Urinary bladder (tissue), 4 donors: ENCODE measurements around the gene MUS81. TPM values are rescaled to one million over a fixed set of nuclear protein-coding genes. Genes with fewer than 3 reads are reported as not detected.
"Not testable (repeated sequence)": the region's sequence is repeated elsewhere in the genome, so short reads cannot be mapped to it uniquely, and the experiment has no call there.

Experiments used
- DNase-seq: peaks from one replicate; pipeline ENCODE4 v3.0.0-alpha.2; 2015; ENCODE audit errors: extremely low spot score
- H3K27ac ChIP-seq: one replicate; pipeline ENCODE4 v1.5.1; 2013; ENCODE audit warnings: low read depth, mild to moderate bottlenecking, moderate library complexity
- H3K36me3 ChIP-seq: one replicate; pipeline ENCODE4 v1.6.1; 2013; ENCODE audit warnings: mild to moderate bottlenecking, moderate library complexity; ENCODE audit not compliant: insufficient read depth
- H3K4me1 ChIP-seq: one replicate; pipeline ENCODE4 v1.6.1; 2013; ENCODE audit warnings: mild to moderate bottlenecking, moderate library complexity; ENCODE audit not compliant: insufficient read depth
- H3K4me3 ChIP-seq: one replicate; pipeline ENCODE4 v1.5.1; 2013; ENCODE audit warnings: low read depth, low read length
- WGBS: extraction: QIAGEN DNeasy Blood & Tissue Kit; methylation state at CpG from one replicate; pipeline ENCODE4 v1.1.7; 2013; 5-methylcytosine and 5-hydroxymethylcytosine counted together
- polyA plus RNA-seq: library from polyadenylated mRNA; stranded (reverse); fragments of 200-250 nt; gene quantifications from one replicate; pipeline ENCODE4 v1.2.3, GENCODE V29; 2013
- total RNA-seq: library from RNA; depleted of rRNA; stranded (reverse); fragments of >200 nt; gene quantifications from one replicate; pipeline ENCODE4 v1.2.3, GENCODE V29; 2014
- donor health status: healthy with polysubstance abuse.
- donor health status: healthy.

MUS81 gene
- total and polyA plus RNA-seq, 2 donors, result 38.2 to 65.4 TPM

DNA sequence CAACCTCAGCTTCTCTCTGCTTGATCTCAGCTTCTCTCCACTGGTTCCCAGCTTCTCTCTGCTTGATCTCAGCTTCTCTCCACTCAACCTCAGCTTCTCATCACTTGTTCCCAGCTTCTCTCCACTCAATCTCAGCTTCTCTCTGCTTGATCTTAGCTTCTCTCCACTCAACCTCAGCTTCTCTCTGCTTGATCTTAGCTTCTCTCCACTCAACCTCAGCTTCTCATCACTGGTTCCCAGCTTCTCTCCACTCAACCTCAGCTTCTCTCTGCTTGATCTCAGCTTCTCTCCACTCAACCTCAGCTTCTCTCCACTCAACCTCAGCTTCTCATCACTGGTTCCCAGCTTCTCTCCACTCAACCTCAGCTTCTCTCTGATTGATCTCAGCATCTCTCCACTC lies 28.0 kb upstream of the MUS81 start:
- H3K4me3 ChIP-seq, H3K27ac ChIP-seq, H3K4me1 ChIP-seq, H3K36me3 ChIP-seq, DNase-seq: not testable (repeated sequence)

- 1% methylated on average over 63 of the region's 63 CpGs for WGBS
- no peak within 1 kb of the TSS for H3K27ac ChIP-seq
Measured at GRCh38 chr11:65833297-65834030, 26.8 kb upstream of the MUS81 start, which contains the start of gene SNX32. Gene SNX32 (plus strand): TSS chr11:65833963. CDS start chr11:65834066, 103 bp downstream.

DNA sequence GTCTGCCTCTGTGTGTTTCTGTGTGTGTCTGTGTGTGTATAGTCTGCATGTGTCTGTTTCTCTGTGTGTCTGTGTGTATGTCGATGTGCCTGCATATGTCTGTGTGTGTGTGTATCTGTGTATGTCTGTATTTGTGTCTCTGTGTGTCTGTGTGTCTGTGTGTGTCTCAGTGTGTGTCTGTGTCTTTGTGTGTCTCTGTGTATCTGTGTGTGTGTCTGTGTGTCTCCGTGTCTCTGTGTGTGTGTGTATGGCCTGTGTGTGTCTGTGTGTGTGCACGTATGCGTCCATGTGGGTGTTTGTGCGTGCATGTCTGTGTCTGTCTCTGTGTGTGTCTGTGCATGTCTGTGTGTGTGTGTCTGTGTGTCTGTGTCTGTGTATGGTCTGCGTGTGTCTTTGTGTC lies 26.0 kb upstream of the MUS81 start:
- H3K27ac ChIP-seq, result no peak overlapping the region
- DNase-seq, result no peak
- no peaks in the 10 kb centered on the region for H3K4me1 ChIP-seq
- 50% methylated on average over 6 of the region's 6 CpGs for WGBS
- H3K36me3 ChIP-seq, result no peaks in the 10 kb centered on the region
- no peak overlapping the region for H3K4me3 ChIP-seq

More at GRCh38 chr11:65833297-65834030, 26.8 kb upstream of the MUS81 start, which contains the start of gene SNX32:
- Histone ChIP-seq H3K36me3 (no peaks in the 10 kb centered on the region), H3K4me1 (no peaks in the 10 kb centered on the region), H3K4me3 (peak within 1 kb of the TSS; percentile 48)
- peak; percentile 85 for DNase-seq

GRCh38 chr11:65842144-65842543 lies 18.1 kb upstream of the MUS81 start:
- DNase-seq, result no peak
- Histone ChIP-seq H3K4me3 (no peak overlapping the region), H3K36me3 (no peaks in the 10 kb centered on the region), H3K4me1 (no peaks in the 10 kb centered on the region), H3K27ac (no peak overlapping the region)
- 96% methylated on average over 4 of the region's 4 CpGs for WGBS

GRCh38 chr11:65843811-65844210 lies 16.4 kb upstream of the MUS81 start:
- Histone ChIP-seq H3K36me3 (no peaks in the 10 kb centered on the region), H3K27ac (no peak overlapping the region), H3K4me1 (no peaks in the 10 kb centered on the region), H3K4me3 (no peak overlapping the region)
- 90% methylated on average over 3 of the region's 3 CpGs for WGBS
- DNase-seq, result no peak

DNA sequence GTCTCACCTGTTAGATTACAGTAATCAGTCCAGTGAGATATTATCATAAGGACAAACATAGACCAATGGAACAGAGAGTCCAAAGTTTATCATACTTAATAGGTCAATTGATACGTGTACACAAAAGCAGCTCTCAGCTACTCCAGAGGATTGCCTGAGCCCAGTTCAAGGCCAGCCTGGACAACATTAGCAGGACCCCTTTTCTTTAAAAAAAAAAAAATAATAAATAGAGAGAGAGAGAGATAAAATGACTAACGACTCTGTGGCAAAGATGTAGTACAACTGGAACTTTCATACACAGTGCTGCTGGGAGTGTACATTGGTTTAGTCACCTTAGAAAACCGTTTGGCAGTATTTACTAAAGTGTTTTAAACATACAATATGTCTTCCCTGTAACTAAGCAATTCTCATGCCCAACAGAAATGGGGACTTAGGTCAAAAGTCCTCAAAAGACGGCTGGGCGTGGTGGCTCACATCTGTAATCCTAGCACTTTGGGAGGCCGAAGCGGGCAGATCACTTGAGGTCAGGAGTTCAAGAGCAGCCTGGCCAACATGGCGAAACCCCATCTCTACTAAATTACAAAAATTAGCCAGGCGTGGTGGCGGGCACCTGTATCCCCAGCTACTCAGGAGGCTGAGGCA lies 15.9 kb upstream of the MUS81 start:
- WGBS, result 82% methylated on average over 10 of the region's 10 CpGs

DNA sequence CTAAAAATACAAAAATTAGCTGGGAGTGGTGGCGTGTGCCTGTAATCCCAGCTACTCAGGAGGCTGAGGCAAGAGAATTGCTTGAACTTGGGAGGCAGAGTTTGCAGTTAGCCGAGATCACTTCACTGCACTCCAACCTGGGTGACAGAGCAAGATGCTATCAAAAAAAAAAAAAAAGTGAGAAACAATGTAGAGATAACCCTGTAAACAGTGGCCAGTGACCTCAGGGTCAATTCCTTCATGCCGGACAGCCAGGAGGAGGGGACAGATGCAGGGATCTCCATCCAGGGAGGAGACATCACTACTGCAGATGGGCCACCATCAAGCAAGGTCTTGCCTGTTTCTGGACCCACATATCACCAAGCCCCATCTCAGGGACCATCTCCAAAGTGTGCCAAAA lies 12.5 kb upstream of the MUS81 start:
- H3K4me1 ChIP-seq, result no peaks in the 10 kb centered on the region
- no peak overlapping the region for H3K4me3 ChIP-seq
- no peak for DNase-seq
- peaks cover 3% of the 10 kb centered on the region for H3K36me3 ChIP-seq
- 82% methylated on average over 3 of the region's 3 CpGs for WGBS
- no peak overlapping the region for H3K27ac ChIP-seq

More for the DNA sequence above, 15.9 kb upstream of the MUS81 start:
- Histone ChIP-seq H3K4me1 (no peaks in the 10 kb centered on the region), H3K27ac (no peak overlapping the region), H3K36me3 (no peaks in the 10 kb centered on the region), H3K4me3 (no peak overlapping the region)
- no peak for DNase-seq

DNA sequence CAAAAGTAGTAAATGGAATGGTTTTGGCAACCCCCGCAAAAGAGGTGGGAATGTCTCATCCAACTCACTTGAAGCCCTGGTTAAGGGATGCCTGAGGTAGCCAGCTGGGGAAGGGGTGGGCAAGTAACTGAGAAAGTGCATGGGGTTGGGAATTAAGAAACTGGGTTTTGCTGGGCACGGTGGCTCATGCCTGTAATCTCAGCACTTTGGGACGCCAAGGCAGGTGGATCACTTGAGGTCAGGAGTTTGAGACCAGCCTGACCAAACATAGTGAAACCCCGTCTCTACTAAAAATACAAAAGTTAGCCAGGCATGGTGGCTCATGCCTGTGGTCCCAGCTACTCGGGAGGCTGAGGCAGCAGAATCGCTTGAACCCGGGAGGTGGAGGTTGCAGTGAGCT lies 11.5 kb upstream of the MUS81 start:
- 63% methylated on average over 7 of the region's 7 CpGs for WGBS

DNA sequence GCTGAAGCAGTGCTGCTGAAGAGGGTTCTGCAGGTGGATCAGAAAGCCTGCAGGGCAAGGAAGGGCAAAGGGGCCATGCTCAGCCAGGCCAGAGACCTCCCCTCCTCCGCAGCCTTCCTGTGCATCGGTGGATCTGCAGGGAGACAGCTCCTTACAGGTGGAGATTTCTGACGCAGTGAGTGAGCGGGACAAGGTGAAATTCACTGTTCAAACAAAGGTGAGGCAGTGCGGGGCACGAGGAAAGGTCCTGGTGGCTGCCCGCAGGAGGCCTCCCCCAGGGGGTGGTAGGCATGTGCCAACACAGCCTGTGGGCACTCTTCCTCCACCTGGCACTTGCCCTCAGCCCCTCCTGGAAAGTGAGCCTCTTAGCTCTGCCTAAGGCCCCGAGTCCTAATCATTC lies 10.9 kb upstream of the MUS81 start:
- peaks cover 5% of the 10 kb centered on the region for H3K36me3 ChIP-seq
- H3K27ac ChIP-seq, result no peak overlapping the region
- no peak for DNase-seq
- no peaks in the 10 kb centered on the region for H3K4me1 ChIP-seq
- H3K4me3 ChIP-seq, result no peak overlapping the region
- WGBS, result 71% methylated on average over 8 of the region's 8 CpGs

More for the DNA sequence above, 11.5 kb upstream of the MUS81 start:
- not testable (repeated sequence) for H3K36me3 ChIP-seq, H3K27ac ChIP-seq, H3K4me1 ChIP-seq, H3K4me3 ChIP-seq, DNase-seq

GRCh38 chr11:65849771-65850216 lies 10.4 kb upstream of the MUS81 start:
- no peak for DNase-seq
- Histone ChIP-seq H3K4me3 (no peak overlapping the region), H3K36me3 (peaks cover 5% of the 10 kb centered on the region), H3K27ac (no peak overlapping the region), H3K4me1 (no peaks in the 10 kb centered on the region)
- 43% methylated on average over 16 of the region's 16 CpGs for WGBS

- no peak for DNase-seq
- Histone ChIP-seq H3K4me3 (no peak overlapping the region), H3K27ac (no peak overlapping the region), H3K4me1 (no peaks in the 10 kb centered on the region), H3K36me3 (peaks cover 5% of the 10 kb centered on the region)
- WGBS, result 77% methylated on average over 20 of the region's 20 CpGs
Measured at GRCh38 chr11:65850217-65851082, 9.8 kb upstream of the MUS81 start.

- Histone ChIP-seq H3K4me1 (no peaks in the 10 kb centered on the region), H3K36me3 (peaks cover 5% of the 10 kb centered on the region), H3K27ac (no peak overlapping the region), H3K4me3 (no peak overlapping the region)
- WGBS, result 87% methylated on average over 14 of the region's 14 CpGs
- no peak for DNase-seq
Measured at GRCh38 chr11:65851083-65851579, 9.1 kb upstream of the MUS81 start.

GRCh38 chr11:65851811-65852507 lies 8.3 kb upstream of the MUS81 start:
- peaks cover 5% of the 10 kb centered on the region for H3K36me3 ChIP-seq
- no peaks in the 10 kb centered on the region for H3K4me1 ChIP-seq
- WGBS, result 85% methylated on average over 10 of the region's 10 CpGs
- H3K4me3 ChIP-seq, result no peak overlapping the region
- H3K27ac ChIP-seq, result no peak overlapping the region
- no peak for DNase-seq
